GM12878 (cell line): Measurements from ENCODE around the gene ZNF133. TPM values are rescaled to one million over a fixed set of nuclear protein-coding genes. Genes with fewer than 3 reads are reported as not detected.

Experiments
- ATAC-seq: fragments of 200-7000 bp; cut with Tn5 transposase; 3 replicates; pipeline ENCODE4 v1.9.1; 2020; ENCODE audit warnings: mild to moderate bottlenecking, moderate library complexity
- BruUV-seq: library from RNA; stranded (reverse); fragments of 400-500 nt; replicated peaks from 2 replicates; lab custom pipeline; 2021; lab: Mats Ljungman, UMichigan
- CTCF ChIA-PET: fragments of 300-600 bp; sonication (Branson Sonifier 250); formaldehyde crosslinking; extraction: SDS; loops from one replicate; lab custom pipeline; 2021; ENCODE audit warnings: inconsistent platforms; lab: Yijun Ruan, JAX
- POLR2A ChIA-PET: fragments of 350-600 bp; formaldehyde crosslinking; extraction: SDS; loops from one replicate; lab custom pipeline; 2021; ENCODE audit warnings: inconsistent platforms; lab: Charles Lee
- RAD21 ChIA-PET: fragments of 300-600 bp; sonication (Branson Sonifier 250); formaldehyde crosslinking; loops from one replicate; lab custom pipeline; 2023; ENCODE audit warnings: antibody characterized with exemption; ENCODE audit not compliant: unreplicated experiment; lab: Charles Lee
- SMC1A ChIA-PET: fragments of 300-600 bp; sonication (Branson Sonifier 250); formaldehyde crosslinking; loops from one replicate; lab custom pipeline; 2023; ENCODE audit not compliant: unreplicated experiment, uncharacterized antibody; lab: Charles Lee
- DNase-seq: peaks from one replicate; pipeline ENCODE4 v3.0.0-alpha.2; 2011; ENCODE audit warnings: low read depth, low spot score
- FAIRE-seq: peaks from 3 replicates; lab custom pipeline; 2011; peaks lifted over from hg19 to GRCh38; lab: Jason Lieb, UNC
- H2AFZ ChIP-seq: 2 replicates; pipeline ENCODE4 v1.6.0; 2011; ENCODE audit warnings: low read depth, low read length, control low read depth; ENCODE audit not compliant: control insufficient read depth
- H3K27ac ChIP-seq: 2 replicates; pipeline ENCODE4 v1.5.1; 2011; ENCODE audit warnings: control low read depth; ENCODE audit not compliant: control insufficient read depth, insufficient read depth
- H3K27me3 ChIP-seq, 2 experiments: replicated peaks in 1 of 2; 2 replicates each; pipeline versions ENCODE4 v1.6.0 to v1.6.1; 2011; ENCODE audit warnings: low read length in 1 of 2; ENCODE audit not compliant: control insufficient read depth in 2 of 2, insufficient read depth in 2 of 2
- H3K36me3 ChIP-seq, 2 experiments: 2 replicates each; pipeline ENCODE4 v1.5.1; 2011; ENCODE audit warnings: low read length in 1 of 2; ENCODE audit not compliant: control insufficient read depth in 2 of 2, insufficient read depth in 2 of 2
- H3K4me1 ChIP-seq: 2 replicates; pipeline ENCODE4 v1.6.1; 2011; ENCODE audit warnings: mild to moderate bottlenecking, low read length, moderate library complexity, mixed read lengths; ENCODE audit not compliant: control insufficient read depth, insufficient read depth
- H3K4me2 ChIP-seq: 2 replicates; pipeline ENCODE4 v1.6.0; 2011; ENCODE audit warnings: control low read depth; ENCODE audit not compliant: control insufficient read depth, insufficient read depth
- H3K4me3 ChIP-seq: fragments of 200-600 bp; sonication (generic); 2 replicates; pipeline ENCODE4 v1.5.1; 2016
- H3K79me2 ChIP-seq: 2 replicates; pipeline ENCODE4 v1.6.0; 2011; ENCODE audit warnings: low read length; ENCODE audit not compliant: control insufficient read depth, insufficient read depth
- H3K9ac ChIP-seq: 2 replicates; pipeline ENCODE4 v1.8.0; 2011; ENCODE audit warnings: low read length, control low read depth, mixed read lengths; ENCODE audit not compliant: control insufficient read depth, insufficient read depth
- H3K9me3 ChIP-seq: replicated peaks from 3 replicates; pipeline ENCODE4 v1.5.1; 2011; ENCODE audit warnings: mild to moderate bottlenecking, low read length; ENCODE audit not compliant: control insufficient read depth, insufficient read depth
- H4K20me1 ChIP-seq: 2 replicates; pipeline ENCODE4 v1.6.0; 2011; ENCODE audit not compliant: control insufficient read depth, insufficient read depth
- ASH2L ChIP-seq: fragments of 300-600, 200-600 bp; sonication (generic); IDR thresholded peaks from 2 replicates; pipeline ENCODE4 v1.6.1; 2017; ENCODE audit warnings: low read depth, mild to moderate bottlenecking, borderline replicate concordance
- EZH2 ChIP-seq: IDR thresholded peaks from 2 replicates; pipeline ENCODE4 v1.6.1; 2012; ENCODE audit warnings: low read depth, mild to moderate bottlenecking, control low read depth, inconsistent platforms, low read length, borderline replicate concordance; ENCODE audit not compliant: control insufficient read depth
- MEF2A ChIP-seq: IDR thresholded peaks from 2 replicates; pipeline ENCODE4 v1.6.1; 2011; ENCODE audit warnings: low read depth, mild to moderate bottlenecking, low read length, moderate library complexity; ENCODE audit not compliant: insufficient read depth
- MLLT1 ChIP-seq: fragments of 450-650 bp; IDR thresholded peaks from 2 replicates; pipeline ENCODE4 v1.6.1; 2016; ENCODE audit warnings: mild to moderate bottlenecking
- MTA3 ChIP-seq: IDR thresholded peaks from 2 replicates; pipeline ENCODE4 v1.6.1; 2012; ENCODE audit warnings: low read length, inconsistent platforms, borderline replicate concordance
- MXI1 ChIP-seq: fragments of 150-350 bp; IDR thresholded peaks from 2 replicates; pipeline ENCODE4 v1.6.1; 2011; ENCODE audit warnings: low read depth, mild to moderate bottlenecking, inconsistent platforms, low read length, improper control_type of control experiment
- NR2C2 ChIP-seq: IDR thresholded peaks from 2 replicates; pipeline ENCODE4 v1.6.1; 2011; ENCODE audit warnings: borderline replicate concordance, low read depth; ENCODE audit not compliant: control insufficient read depth, insufficient read length
- RUNX3 ChIP-seq: IDR thresholded peaks from 2 replicates; pipeline ENCODE4 v1.6.1; 2012; ENCODE audit warnings: low read length, inconsistent platforms
- SKIL ChIP-seq: fragments of 450-650 bp; IDR thresholded peaks from 2 replicates; pipeline ENCODE4 v1.6.1; 2017; ENCODE audit warnings: mild to moderate bottlenecking, low read depth, inconsistent platforms; ENCODE audit not compliant: poor library complexity, severe bottlenecking
- TAF1 ChIP-seq: IDR thresholded peaks from 2 replicates; pipeline ENCODE4 v1.6.1; 2011; ENCODE audit warnings: mild to moderate bottlenecking, low read depth, low read length, borderline replicate concordance
- TCF7 ChIP-seq: IDR thresholded peaks from 2 replicates; pipeline ENCODE4 v1.6.1; 2014; ENCODE audit warnings: antibody characterized with exemption, borderline replicate concordance
- WGBS: methylation state at CpG from one replicate; pipeline ENCODE4 v1.1.6; 2016; ENCODE audit warnings: low lambda C conversion rate; ENCODE audit not compliant: insufficient replicate concordance, insufficient coverage; ENCODE audit errors: missing lambda C conversion rate; 5-methylcytosine and 5-hydroxymethylcytosine counted together
- in situ Hi-C: fragments of 300-500 bp; cut with MboI; formaldehyde crosslinking; loops from 9 replicates; pipeline ENCODE4 v1.14.3; 2018; ENCODE audit warnings: mixed read lengths
- intact Hi-C: fragments of 100-400 bp; cut with micrococcal nuclease; formaldehyde crosslinking; loops from one replicate; pipeline ENCODE4 v1.14.2; 2022; ENCODE audit not compliant: unreplicated experiment
- polyA plus RNA-seq, 11 experiments: library from polyadenylated mRNA; depleted of rRNA in 4 of 11; unstranded in 6 of 11; stranded (reverse) in 5 of 11; fragments of >200 nt; fragmentation: Nextera tagmentation in 4 of 11; fragmentation: Illumina TruSeq in 1 of 11; extraction: Ambion mirVana in 4 of 11; extraction: Trizol in 1 of 11; gene quantifications; 1 replicate in 1 of 11; 2 replicates in 10 of 11; pipeline versions ENCODE4 v1.2.1 to v1.2.3, GENCODE V29; 2011 to 2016; ENCODE audit warnings: inconsistent platforms in 2 of 11, missing spikeins in 2 of 11, low read depth in 1 of 11
- total RNA-seq, 4 experiments: library from RNA; depleted of rRNA in 3 of 4; stranded (reverse); fragments of >200 nt in 3 of 4; fragmentation: Illumina TruSeq in 1 of 4; extraction: Trizol in 1 of 4; gene quantifications; 2 replicates each; pipeline versions ENCODE4 v1.2.1 to v1.2.3, GENCODE V29; 2013 to 2021
- TF ChIP-seq, protein P1 (sequence below): fragments of 450-650 bp; conservative IDR thresholded peaks from 2 replicates; pipeline ENCODE4 v1.6.1; 2017; ENCODE audit warnings: mild to moderate bottlenecking, moderate library complexity

Gene ZNF133
- total and polyA plus RNA-seq, 10 of the 15 experiments (the other 5 are each of a cell fraction or from before 2014, with no cell fraction given) = 2.0 to 9.3 (median 7.3) TPM

DNA sequence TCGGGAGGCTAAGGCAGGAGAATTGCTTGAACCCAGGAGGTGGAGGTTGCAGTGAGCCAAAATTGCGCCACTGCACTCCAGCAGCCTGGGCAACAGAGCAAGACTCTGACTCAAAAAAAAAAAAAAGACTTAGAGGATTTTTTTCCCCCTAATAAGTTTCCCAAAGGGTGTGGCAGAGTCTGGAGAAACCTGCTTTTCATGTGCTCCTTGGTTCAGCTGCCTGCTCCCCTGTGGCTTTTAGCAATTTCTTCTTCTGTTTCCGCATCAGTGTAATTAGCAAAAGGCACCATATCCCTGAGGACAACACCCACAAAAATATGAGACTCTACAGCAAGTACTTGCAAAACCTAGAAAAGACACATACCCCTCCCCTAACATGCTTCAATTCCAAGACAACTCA lies 28.6 kb upstream of the ZNF133 start (continued):
- no peak for TF ChIP-seq SKIL
- TF ChIP-seq RUNX3 = no peak
- no peak for TF ChIP-seq NR2C2
- no peak for TF ChIP-seq TAF1
- TF ChIP-seq MXI1 = no peak

- Histone ChIP-seq H3K36me3 (no peaks in the 10 kb centered on the region), H3K27me3 (no peaks in the 10 kb centered on the region), H3K79me2 (no peaks in the 10 kb centered on the region), H4K20me1 (no peaks in the 10 kb centered on the region), H2AFZ (no peak overlapping the region), H3K27ac (no peak overlapping the region), H3K9ac (no peak overlapping the region), H3K4me1 (no peaks in the 10 kb centered on the region), H3K4me3 (no peak overlapping the region), H3K4me2 (no peak overlapping the region), H3K9me3 (no peaks in the 10 kb centered on the region)
- SMC1A ChIA-PET = no interaction called here
- DNase-seq (no peak), ATAC-seq (no peak), FAIRE-seq (no peak)
- CTCF ChIA-PET = no interaction called here
- no TSS peak for BruUV-seq
- POLR2A ChIA-PET = no interaction called here
- TF ChIP-seq ASH2L (no peak), EZH2 (no peak), MTA3 (no peak), TCF7 (no peak), MEF2A (no peak), MLLT1 (no peak)
- TF ChIP-seq, protein P1, sequence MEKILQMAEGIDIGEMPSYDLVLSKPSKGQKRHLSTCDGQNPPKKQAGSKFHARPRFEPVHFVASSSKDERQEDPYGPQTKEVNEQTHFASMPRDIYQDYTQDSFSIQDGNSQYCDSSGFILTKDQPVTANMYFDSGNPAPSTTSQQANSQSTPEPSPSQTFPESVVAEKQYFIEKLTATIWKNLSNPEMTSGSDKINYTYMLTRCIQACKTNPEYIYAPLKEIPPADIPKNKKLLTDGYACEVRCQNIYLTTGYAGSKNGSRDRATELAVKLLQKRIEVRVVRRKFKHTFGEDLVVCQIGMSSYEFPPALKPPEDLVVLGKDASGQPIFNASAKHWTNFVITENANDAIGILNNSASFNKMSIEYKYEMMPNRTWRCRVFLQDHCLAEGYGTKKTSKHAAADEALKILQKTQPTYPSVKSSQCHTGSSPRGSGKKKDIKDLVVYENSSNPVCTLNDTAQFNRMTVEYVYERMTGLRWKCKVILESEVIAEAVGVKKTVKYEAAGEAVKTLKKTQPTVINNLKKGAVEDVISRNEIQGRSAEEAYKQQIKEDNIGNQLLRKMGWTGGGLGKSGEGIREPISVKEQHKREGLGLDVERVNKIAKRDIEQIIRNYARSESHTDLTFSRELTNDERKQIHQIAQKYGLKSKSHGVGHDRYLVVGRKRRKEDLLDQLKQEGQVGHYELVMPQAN = no peak
- in situ Hi-C loops (no loop called here), intact Hi-C loops (no loop called here)
- 0% methylated on average over 1 of the region's 1 CpG for WGBS
- RAD21 ChIA-PET = no interaction called here
Measured at GRCh38 chr20:18263723-18264122, 24.6 kb upstream of the ZNF133 start.
